Neural crest cell (in vitro differentiated cells): ENCODE data around the gene UMAD1. TPM values are rescaled to one million over a fixed set of nuclear protein-coding genes. Genes with fewer than 3 reads are reported as not detected.

Source experiments
- DNase-seq: peaks from one replicate; pipeline ENCODE4 v3.0.0; 2021; ENCODE audit warnings: low read depth, mixed read lengths, low spot score
- H3K27ac Mint-ChIP-seq: one replicate; pipeline ENCODE4 v1.8.0; 2021; ENCODE audit warnings: mild to moderate bottlenecking, mixed read lengths; ENCODE audit not compliant: unreplicated experiment
- H3K27me3 Mint-ChIP-seq: 2 replicates; pipeline ENCODE4 v1.8.0; 2021; ENCODE audit warnings: low read depth, mild to moderate bottlenecking, mixed read lengths
- H3K36me3 Mint-ChIP-seq: 2 replicates; pipeline ENCODE4 v1.8.0; 2021; ENCODE audit warnings: low read depth, mild to moderate bottlenecking, mixed read lengths
- H3K4me1 Mint-ChIP-seq: 2 replicates; pipeline ENCODE4 v1.8.0; 2021; ENCODE audit warnings: mixed read lengths
- H3K4me3 Mint-ChIP-seq: one replicate; pipeline ENCODE4 v1.8.0; 2021; ENCODE audit warnings: mild to moderate bottlenecking, mixed read lengths
- H3K9me3 Mint-ChIP-seq: 2 replicates; pipeline ENCODE4 v1.8.0; 2021; ENCODE audit warnings: mixed read lengths
- total RNA-seq: library from RNA; stranded (reverse); gene quantifications from 2 replicates; pipeline ENCODE4 v1.2.1, GENCODE V29; 2021
- TF ChIP-seq, protein P1 (sequence below): fragments of 200-600 bp; sonication (generic); conservative IDR thresholded peaks from 2 replicates; pipeline ENCODE4 v1.5.0; 2021; ENCODE audit warnings: antibody characterized with exemption, mild to moderate bottlenecking

Gene UMAD1
- total RNA-seq, 1 donor from 2014 or later: 9.8 TPM

DNA sequence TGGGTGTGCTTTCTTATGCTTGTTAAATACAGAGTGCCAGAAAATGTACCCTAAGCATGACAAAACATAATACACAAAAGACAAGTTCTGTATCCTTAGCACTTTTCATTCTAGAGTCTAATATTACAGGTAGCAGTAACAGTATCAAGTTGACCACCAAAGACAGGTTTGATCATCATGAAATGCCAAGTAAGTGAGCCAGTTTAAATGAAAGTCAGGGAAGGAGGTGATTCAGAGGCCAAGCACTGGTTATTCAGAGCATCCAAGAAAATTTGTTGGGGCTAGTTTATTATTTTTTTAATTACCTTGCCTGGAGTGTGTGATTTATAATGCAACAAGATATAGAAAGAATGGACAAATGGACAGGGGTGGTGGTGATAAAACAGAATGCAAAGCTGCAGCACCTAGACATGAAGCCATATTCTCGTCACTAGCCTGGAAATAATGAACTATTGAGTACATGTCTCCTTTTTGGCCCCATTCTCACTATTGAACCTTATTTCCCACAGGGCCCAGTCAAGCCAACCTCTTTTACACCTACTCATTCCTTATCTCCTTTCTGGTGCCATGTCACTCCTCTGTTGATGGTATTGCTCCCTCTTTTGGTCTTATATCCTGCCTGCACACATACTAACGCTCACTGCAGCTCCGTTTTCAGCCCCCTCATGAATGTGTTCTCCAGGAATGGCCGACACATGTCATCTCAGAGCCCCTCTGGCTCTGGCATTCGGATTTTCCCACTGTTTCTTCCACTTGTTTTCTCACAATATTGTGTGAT is 249.4 kb downstream of the UMAD1 start:
- H3K27me3 Mint-ChIP-seq: no peaks in the 10 kb centered on the region
- TF ChIP-seq, protein P1, sequence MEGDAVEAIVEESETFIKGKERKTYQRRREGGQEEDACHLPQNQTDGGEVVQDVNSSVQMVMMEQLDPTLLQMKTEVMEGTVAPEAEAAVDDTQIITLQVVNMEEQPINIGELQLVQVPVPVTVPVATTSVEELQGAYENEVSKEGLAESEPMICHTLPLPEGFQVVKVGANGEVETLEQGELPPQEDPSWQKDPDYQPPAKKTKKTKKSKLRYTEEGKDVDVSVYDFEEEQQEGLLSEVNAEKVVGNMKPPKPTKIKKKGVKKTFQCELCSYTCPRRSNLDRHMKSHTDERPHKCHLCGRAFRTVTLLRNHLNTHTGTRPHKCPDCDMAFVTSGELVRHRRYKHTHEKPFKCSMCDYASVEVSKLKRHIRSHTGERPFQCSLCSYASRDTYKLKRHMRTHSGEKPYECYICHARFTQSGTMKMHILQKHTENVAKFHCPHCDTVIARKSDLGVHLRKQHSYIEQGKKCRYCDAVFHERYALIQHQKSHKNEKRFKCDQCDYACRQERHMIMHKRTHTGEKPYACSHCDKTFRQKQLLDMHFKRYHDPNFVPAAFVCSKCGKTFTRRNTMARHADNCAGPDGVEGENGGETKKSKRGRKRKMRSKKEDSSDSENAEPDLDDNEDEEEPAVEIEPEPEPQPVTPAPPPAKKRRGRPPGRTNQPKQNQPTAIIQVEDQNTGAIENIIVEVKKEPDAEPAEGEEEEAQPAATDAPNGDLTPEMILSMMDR: no peak
- no peak overlapping the region for H3K27ac Mint-ChIP-seq
- no peaks in the 10 kb centered on the region for H3K9me3 Mint-ChIP-seq
- peaks cover 2% of the 10 kb centered on the region for H3K4me1 Mint-ChIP-seq
- H3K36me3 Mint-ChIP-seq: no peaks in the 10 kb centered on the region
- no peak overlapping the region for H3K4me3 Mint-ChIP-seq
- no peak for DNase-seq

DNA sequence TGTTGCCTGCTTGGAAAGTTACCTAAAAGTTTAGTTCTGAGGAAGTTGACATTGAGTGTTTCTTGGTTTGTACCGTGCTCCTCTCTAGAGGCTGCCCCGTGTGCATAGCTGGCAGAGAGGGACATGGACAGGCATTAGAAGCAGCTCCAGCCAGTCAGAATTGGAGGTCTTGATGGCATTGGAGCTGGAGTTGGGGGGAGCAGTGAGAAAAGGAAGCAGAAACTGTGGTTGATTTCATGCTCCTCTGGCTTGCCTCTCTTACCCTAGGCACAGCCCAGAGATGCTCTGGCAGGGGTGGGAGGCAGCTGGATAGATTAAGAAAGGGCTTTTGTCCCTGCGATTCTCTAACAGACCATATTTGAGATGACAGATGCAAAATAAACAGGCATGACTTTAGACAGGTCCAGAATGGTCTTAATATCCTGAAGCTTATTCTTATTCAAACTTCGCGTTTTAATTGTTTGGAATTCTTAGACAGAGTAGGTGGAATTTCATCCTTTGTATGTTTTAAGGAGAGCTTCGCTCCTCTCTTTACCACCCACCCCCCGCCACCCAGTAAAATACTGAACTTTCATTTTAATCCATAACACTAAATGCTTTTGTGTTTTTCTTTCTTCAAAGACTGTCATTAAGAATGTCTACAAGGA is 254.6 kb downstream of the UMAD1 start:
- Mint-ChIP-seq H3K4me3 (no peak overlapping the region), H3K9me3 (no peaks in the 10 kb centered on the region), H3K27me3 (no peaks in the 10 kb centered on the region), H3K27ac (no peak overlapping the region), H3K4me1 (peaks cover 6% of the 10 kb centered on the region), H3K36me3 (no peaks in the 10 kb centered on the region)
- DNase-seq: no peak
- TF ChIP-seq, protein P1: no peak

DNA sequence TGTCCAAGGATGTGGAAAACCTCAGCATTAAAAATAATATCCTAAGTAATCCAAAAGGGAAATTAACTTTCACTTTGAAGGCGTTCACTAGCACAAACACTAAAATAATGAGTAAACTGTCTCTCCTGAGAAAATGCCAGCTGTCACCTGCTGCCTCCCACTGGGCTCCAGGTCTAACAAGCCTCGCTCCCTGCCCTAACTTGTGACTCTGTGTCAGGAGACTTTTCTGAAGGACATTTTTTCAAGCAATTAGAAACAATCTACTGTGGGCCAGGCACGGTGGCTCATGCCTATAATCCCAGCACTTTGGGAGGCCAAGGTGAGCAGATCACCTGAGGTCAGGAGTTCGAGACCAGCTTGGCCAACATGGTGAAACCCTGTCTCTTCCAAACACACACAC is 255.2 kb downstream of the UMAD1 start:
- no peaks in the 10 kb centered on the region for H3K27me3 Mint-ChIP-seq
- TF ChIP-seq, protein P1: no peak
- no peak overlapping the region for H3K27ac Mint-ChIP-seq
- H3K36me3 Mint-ChIP-seq: no peaks in the 10 kb centered on the region
- H3K4me3 Mint-ChIP-seq: no peak overlapping the region
- no peak for DNase-seq
- H3K9me3 Mint-ChIP-seq: no peaks in the 10 kb centered on the region
- H3K4me1 Mint-ChIP-seq: peaks cover 6% of the 10 kb centered on the region

DNA sequence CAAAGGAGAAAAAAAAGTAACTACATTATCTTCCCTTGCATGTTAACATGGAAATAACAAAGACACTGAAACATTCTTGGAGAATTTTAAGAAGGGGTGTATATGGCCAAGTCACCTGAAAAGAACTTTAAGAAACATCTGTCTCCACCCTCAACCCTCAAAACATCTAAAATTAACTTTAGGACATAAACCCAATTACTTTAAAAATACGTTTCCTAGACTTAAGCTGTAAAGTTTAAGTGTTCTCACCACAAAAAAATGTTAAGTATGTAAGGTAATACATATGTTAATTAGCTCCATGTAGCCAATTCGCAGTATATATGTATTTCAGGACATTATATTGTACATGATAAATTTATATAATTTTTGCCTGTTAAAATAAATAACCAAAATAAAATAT is 257.0 kb downstream of the UMAD1 start:
- Mint-ChIP-seq H3K4me1 (peaks cover 6% of the 10 kb centered on the region), H3K9me3 (no peaks in the 10 kb centered on the region), H3K27ac (no peak overlapping the region), H3K36me3 (no peaks in the 10 kb centered on the region), H3K4me3 (no peak overlapping the region), H3K27me3 (no peaks in the 10 kb centered on the region)
- TF ChIP-seq, protein P1: no peak
- no peak for DNase-seq

GRCh38 chr7:7897949-7898515 is 257.5 kb downstream of the UMAD1 start:
- Mint-ChIP-seq H3K27me3 (no peaks in the 10 kb centered on the region), H3K4me3 (no peak overlapping the region), H3K36me3 (no peaks in the 10 kb centered on the region), H3K9me3 (no peaks in the 10 kb centered on the region), H3K4me1 (peaks cover 6% of the 10 kb centered on the region), H3K27ac (no peak overlapping the region)
- TF ChIP-seq, protein P1: no peak
- DNase-seq: no peak
